ENCODE results near the gene PDE3A. TPM values are rescaled to one million over a fixed set of nuclear protein-coding genes. Genes with fewer than 3 reads are reported as not detected.
"Not testable (repeated sequence)": the region's sequence is repeated elsewhere in the genome, so short reads cannot be mapped to it uniquely, and the experiment has no call there.

The PDE3A gene
- total RNA-seq, result 100 to 1,000 TPM in 1 of 2 donors, 10 to 100 TPM in 1; 78.3 to 110 TPM

- Histone ChIP-seq H3K27me3 (replicated peaks; ENCODE audit: insufficient read depth) (no peaks in the 10 kb centered on the region), H3K27ac (peak within 1 kb of the TSS; percentile 93 to 97), H3K9me3 (no peaks in the 10 kb centered on the region), H3K36me3 (no peaks in the 10 kb centered on the region), H3K4me3 (peak within 1 kb of the TSS; percentile 86), H3K4me1 (ENCODE audit: control insufficient read depth in 1 of 2, low read depth in 2 of 2) (peaks cover 4 to 9% of the 10 kb centered on the region in 2 donors)
- DNase-seq (ENCODE audit: low spot score) (no peak), ATAC-seq (ENCODE audit: insufficient number of reproducible peaks, low FRiP score, low read depth) (peak; percentile 67)
- TF ChIP-seq, protein P1, sequence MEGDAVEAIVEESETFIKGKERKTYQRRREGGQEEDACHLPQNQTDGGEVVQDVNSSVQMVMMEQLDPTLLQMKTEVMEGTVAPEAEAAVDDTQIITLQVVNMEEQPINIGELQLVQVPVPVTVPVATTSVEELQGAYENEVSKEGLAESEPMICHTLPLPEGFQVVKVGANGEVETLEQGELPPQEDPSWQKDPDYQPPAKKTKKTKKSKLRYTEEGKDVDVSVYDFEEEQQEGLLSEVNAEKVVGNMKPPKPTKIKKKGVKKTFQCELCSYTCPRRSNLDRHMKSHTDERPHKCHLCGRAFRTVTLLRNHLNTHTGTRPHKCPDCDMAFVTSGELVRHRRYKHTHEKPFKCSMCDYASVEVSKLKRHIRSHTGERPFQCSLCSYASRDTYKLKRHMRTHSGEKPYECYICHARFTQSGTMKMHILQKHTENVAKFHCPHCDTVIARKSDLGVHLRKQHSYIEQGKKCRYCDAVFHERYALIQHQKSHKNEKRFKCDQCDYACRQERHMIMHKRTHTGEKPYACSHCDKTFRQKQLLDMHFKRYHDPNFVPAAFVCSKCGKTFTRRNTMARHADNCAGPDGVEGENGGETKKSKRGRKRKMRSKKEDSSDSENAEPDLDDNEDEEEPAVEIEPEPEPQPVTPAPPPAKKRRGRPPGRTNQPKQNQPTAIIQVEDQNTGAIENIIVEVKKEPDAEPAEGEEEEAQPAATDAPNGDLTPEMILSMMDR (IDR thresholded peaks at IDR 0.05), result peak; percentile 53
These were observed at the start of gene PDE3A for GRCh38 chr12:20368114-20368650. Gene PDE3A (plus strand): TSS chr12:20368537. CDS start chr12:20369285, 748 bp downstream.

- H3K9me3 ChIP-seq, result no peaks in the 10 kb centered on the region
- H3K4me1 ChIP-seq (ENCODE audit: control insufficient read depth in 1 of 2, low read depth in 2 of 2), result no peaks in the 10 kb centered on the region
- no peaks in the 10 kb centered on the region for H3K36me3 ChIP-seq
- DNase-seq (ENCODE audit: low spot score), result no peak
- TF ChIP-seq, protein P1 (IDR thresholded peaks at IDR 0.05), result no peak
- H3K4me3 ChIP-seq, result peak overlapping the region; percentile 52
- ATAC-seq (ENCODE audit: insufficient number of reproducible peaks, low FRiP score, low read depth), result no peak
- H3K27ac ChIP-seq, result peak overlapping the region in 1 of 2 donors; percentile 8
- no peaks in the 10 kb centered on the region for H3K27me3 ChIP-seq (replicated peaks; ENCODE audit: insufficient read depth)
These were observed 49.0 kb upstream of the PDE3A start for GRCh38 chr12:20319366-20319765.

- Histone ChIP-seq H3K4me1 (ENCODE audit: control insufficient read depth in 1 of 2, low read depth in 2 of 2) (no peaks in the 10 kb centered on the region), H3K27me3 (replicated peaks; ENCODE audit: insufficient read depth) (no peaks in the 10 kb centered on the region), H3K27ac (no peak overlapping the region), H3K4me3 (peak overlapping the region; percentile 7), H3K36me3 (no peaks in the 10 kb centered on the region), H3K9me3 (no peaks in the 10 kb centered on the region)
- TF ChIP-seq, protein P1 (IDR thresholded peaks at IDR 0.05), result no peak
- ATAC-seq (ENCODE audit: insufficient number of reproducible peaks, low FRiP score, low read depth), result no peak
- no peak for DNase-seq (ENCODE audit: low spot score)
These were observed 47.8 kb upstream of the PDE3A start for GRCh38 chr12:20320552-20320951.

DNA sequence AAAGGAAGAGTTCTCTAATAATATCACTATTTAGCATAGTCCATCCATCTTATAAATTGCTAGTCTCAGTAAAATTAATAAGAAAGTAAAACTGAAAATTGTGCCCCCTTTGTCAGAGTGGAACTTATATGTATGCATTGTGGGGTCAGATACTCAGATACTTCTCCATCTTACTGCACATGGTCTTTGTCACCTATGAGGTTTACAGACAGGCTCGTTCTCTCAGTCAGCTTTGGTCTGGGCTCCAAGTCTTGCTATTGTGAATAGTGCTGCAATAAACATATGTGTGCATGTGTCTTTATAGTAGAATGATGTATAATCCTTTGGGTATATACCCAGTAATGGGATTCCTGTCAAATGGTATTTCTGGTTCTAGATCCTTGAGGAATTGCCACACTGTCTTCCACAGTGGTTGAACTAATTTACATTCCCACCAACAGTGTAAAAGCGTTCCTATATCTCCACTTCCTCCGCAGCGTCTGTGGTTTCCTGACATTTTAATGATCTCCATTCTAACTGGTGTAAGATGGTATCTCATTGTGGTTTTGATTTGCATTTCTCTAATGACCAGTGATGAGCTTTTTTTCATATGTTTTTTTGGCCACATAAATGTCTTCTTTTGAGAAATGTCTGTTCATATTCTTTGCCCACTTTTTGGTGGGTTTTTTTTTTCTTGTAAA is 37.4 kb upstream of the PDE3A start:
- not testable (repeated sequence) for DNase-seq (ENCODE audit: low spot score); ATAC-seq (ENCODE audit: insufficient number of reproducible peaks, low FRiP score, low read depth); H3K4me1 ChIP-seq (ENCODE audit: control insufficient read depth in 1 of 2, low read depth in 2 of 2)

GRCh38 chr12:20339060-20339459 is 29.3 kb upstream of the PDE3A start:
- H3K9me3 ChIP-seq, result no peaks in the 10 kb centered on the region
- ATAC-seq (ENCODE audit: insufficient number of reproducible peaks, low FRiP score, low read depth), result no peak
- no peak overlapping the region for H3K27ac ChIP-seq
- no peaks in the 10 kb centered on the region for H3K36me3 ChIP-seq
- H3K4me3 ChIP-seq, result no peak overlapping the region
- no peaks in the 10 kb centered on the region for H3K27me3 ChIP-seq (replicated peaks; ENCODE audit: insufficient read depth)
- H3K4me1 ChIP-seq (ENCODE audit: control insufficient read depth in 1 of 2, low read depth in 2 of 2), result no peaks in the 10 kb centered on the region
- TF ChIP-seq, protein P1 (IDR thresholded peaks at IDR 0.05), result no peak
- DNase-seq (ENCODE audit: low spot score), result no peak

More for the DNA sequence above, 37.4 kb upstream of the PDE3A start:
- H3K27me3 ChIP-seq (replicated peaks; ENCODE audit: insufficient read depth); H3K36me3 ChIP-seq; H3K9me3 ChIP-seq; H3K4me3 ChIP-seq; H3K27ac ChIP-seq: not testable (repeated sequence)

Data from thoracic aorta (tissue), 2 donors.